Common myeloid progenitor, CD34-positive (primary cell): Measurements from ENCODE around the gene ANGPT4.

ENCODE experiments used
- CTCF ChIA-PET: fragments of 350-600 bp; sonication (Branson Sonifier 250); formaldehyde crosslinking; loops from one replicate; lab custom pipeline; 2021; ENCODE audit warnings: antibody characterized with exemption; lab: Charles Lee
- POLR2A ChIA-PET: fragments of 350-600 bp; sonication (Branson Sonifier 250); formaldehyde crosslinking; loops from one replicate; lab custom pipeline; 2021; ENCODE audit warnings: antibody characterized with exemption; lab: Charles Lee
- DNase-seq, 3 donors: peaks; one replicate each; pipeline versions ENCODE4 v3.0.0 to v3.0.0-alpha.2; 2013
- H3K27ac ChIP-seq, 2 experiments: 1 replicate in 1 of 2; 2 replicates in 1 of 2; pipeline ENCODE4 v1.7.0; 2013; ENCODE audit warnings: inconsistent platforms in 2 of 2, low read length in 2 of 2, mild to moderate bottlenecking in 2 of 2, low read depth in 1 of 2, moderate library complexity in 1 of 2; ENCODE audit not compliant: severe bottlenecking in 2 of 2, insufficient read depth in 1 of 2, poor library complexity in 1 of 2
- H3K27me3 ChIP-seq, 5 experiments: replicated peaks in 2 of 5; 1 replicate in 3 of 5; 2 replicates in 2 of 5; pipeline versions ENCODE4 v1.6.1 to v1.7.0; 2013; ENCODE audit warnings: low read length in 4 of 5, mild to moderate bottlenecking in 2 of 5, moderate library complexity in 2 of 5, inconsistent platforms in 1 of 5; ENCODE audit not compliant: insufficient read depth in 5 of 5, control insufficient read depth in 4 of 5
- H3K36me3 ChIP-seq, 4 experiments: 1 replicate in 2 of 4; 2 replicates in 2 of 4; pipeline versions ENCODE4 v1.6.1 to v1.7.0; 2013; ENCODE audit warnings: low read length in 3 of 4, control low read depth in 1 of 4, mild to moderate bottlenecking in 1 of 4; ENCODE audit not compliant: control insufficient read depth in 4 of 4, insufficient read depth in 4 of 4
- H3K4me1 ChIP-seq, 4 experiments: 1 replicate in 3 of 4; 2 replicates in 1 of 4; pipeline versions ENCODE4 v1.6.1 to v1.7.1; 2013; ENCODE audit warnings: low read length in 3 of 4, mild to moderate bottlenecking in 3 of 4, control low read depth in 1 of 4, inconsistent platforms in 1 of 4, moderate library complexity in 1 of 4; ENCODE audit not compliant: control insufficient read depth in 4 of 4, insufficient read depth in 4 of 4; ENCODE audit errors: control extremely low read depth in 1 of 4
- H3K4me3 ChIP-seq, 7 experiments: 1 replicate in 4 of 7; 2 replicates in 3 of 7; pipeline versions ENCODE4 v1.5.1 to v1.7.0; 2013; ENCODE audit warnings: mild to moderate bottlenecking in 7 of 7, low read length in 6 of 7, moderate library complexity in 6 of 7, inconsistent platforms in 2 of 7, low read depth in 2 of 7, control low read depth in 1 of 7; ENCODE audit not compliant: insufficient read depth in 4 of 7, control insufficient read depth in 1 of 7; ENCODE audit errors: extremely low read depth in 1 of 7
- H3K9me3 ChIP-seq, 5 experiments: 1 replicate in 4 of 5; 2 replicates in 1 of 5; pipeline versions ENCODE4 v1.6.1 to v1.7.1; 2013; ENCODE audit warnings: low read length in 4 of 5, mild to moderate bottlenecking in 2 of 5, inconsistent platforms in 1 of 5, low read depth in 1 of 5, moderate library complexity in 1 of 5; ENCODE audit not compliant: control insufficient read depth in 4 of 5, insufficient read depth in 2 of 5; ENCODE audit errors: control extremely low read depth in 1 of 5
- WGBS: methylation state at CpG from one replicate; pipeline ENCODE4 v1.1.5; 2013; ENCODE audit not compliant: insufficient coverage; 5-methylcytosine and 5-hydroxymethylcytosine counted together

The ANGPT4 gene

GRCh38 chr20:821046-821730, 94.9 kb downstream of the ANGPT4 start:
- Histone ChIP-seq H3K4me3 (no peak overlapping the region), H3K27ac (no peak overlapping the region), H3K9me3 (no peaks in the 10 kb centered on the region), H3K27me3 (no peaks in the 10 kb centered on the region), H3K36me3 (no peaks in the 10 kb centered on the region), H3K4me1 (peaks cover 0 to 13% (median 3%) of the 10 kb centered on the region in 4 experiments)
- POLR2A ChIA-PET, result interaction anchor here (0.6 kb wide), 1 partner anchor 49 kb away, joined by 4 read pairs; no protein-coding TSS in a partner anchor
- no peak for DNase-seq
- CTCF ChIA-PET, result interaction anchor here (1.2 to 1.4 kb wide), 3 partner anchors 57 to 149 kb away, joined by 3 to 4 read pairs (median 4); no protein-coding TSS in a partner anchor
- WGBS, result 85% methylated on average over 6 of the region's 6 CpGs

- ChIA-PET CTCF (interaction anchor here (1.2 to 4.7 kb wide), 5 partner anchors 13 to 150 kb away, joined by 3 to 22 read pairs (median 4); partner anchors contain the start of gene FAM110A), POLR2A (interaction anchor here (0.6 kb wide), 1 partner anchor 48 kb away, joined by 4 read pairs; no protein-coding TSS in a partner anchor)
- no peaks in the 10 kb centered on the region for H3K36me3 ChIP-seq
- no peak overlapping the region for H3K27ac ChIP-seq
- no peak for DNase-seq
- no peaks in the 10 kb centered on the region for H3K27me3 ChIP-seq
- H3K4me1 ChIP-seq, result peaks cover 0 to 7% (median 1%) of the 10 kb centered on the region in 4 experiments
- no peaks in the 10 kb centered on the region for H3K9me3 ChIP-seq
- no peak overlapping the region for H3K4me3 ChIP-seq
- 100% methylated on average over 2 of the region's 3 CpGs for WGBS
Measured at GRCh38 chr20:820323-820953, 95.7 kb downstream of the ANGPT4 start.
